Body of pancreas (tissue), 4 donors: ENCODE data around the gene BMP7. TPM values are rescaled to one million over a fixed set of nuclear protein-coding genes. Genes with fewer than 3 reads are reported as not detected.
"Not testable (repeated sequence)": the region's sequence is repeated elsewhere in the genome, so short reads cannot be mapped to it uniquely, and the experiment has no call there.

Experiments
- ATAC-seq: fragments of 150-250 bp; one replicate; pipeline ENCODE4 v1.9.1; 2016
- DNase-seq, 4 donors: peaks; one replicate each; pipeline ENCODE4 v3.0.0-alpha.2; 2019
- H3K27ac ChIP-seq, 4 donors: fragments of 200-600 bp; sonication (generic); 1 replicate in 3 of 4; 2 replicates in 1 of 4; pipeline versions ENCODE4 v1.5.1 to v1.6.1; 2016 to 2019; ENCODE audit warnings: mild to moderate bottlenecking in 1 of 4, mixed read lengths in 1 of 4, moderate library complexity in 1 of 4
- H3K27me3 ChIP-seq, 2 donors: fragments of 200-600 bp; sonication (generic); one replicate each; pipeline ENCODE4 v1.6.0; 2016; ENCODE audit warnings: mild to moderate bottlenecking in 1 of 2
- H3K36me3 ChIP-seq, 2 donors: fragments of 200-600 bp; sonication (generic); replicated peaks in 1 of 2; 2 replicates each; pipeline ENCODE4 v1.5.1; 2016; ENCODE audit warnings: low read depth in 2 of 2; ENCODE audit not compliant: insufficient read depth in 1 of 2
- H3K4me1 ChIP-seq: fragments of 200-600 bp; sonication (generic); one replicate; pipeline ENCODE4 v1.6.0; 2016
- H3K4me3 ChIP-seq, 2 donors: fragments of 200-600 bp; sonication (generic); 1 replicate in 1 of 2; 2 replicates in 1 of 2; pipeline ENCODE4 v1.5.1; 2016 to 2019
- H3K9me3 ChIP-seq, 3 donors: fragments of 200-600 bp; sonication (generic); 1 replicate in 2 of 3; 2 replicates in 1 of 3; pipeline ENCODE4 v1.5.1; 2016
- POLR2A ChIP-seq, 3 donors: fragments of 450-650 bp; IDR thresholded peaks; one replicate each; pipeline ENCODE4 v1.6.1; 2016; ENCODE audit warnings: antibody characterized with exemption in 3 of 3, mild to moderate bottlenecking in 2 of 3
- WGBS, 2 donors: methylation state at CpG; one replicate each; pipeline ENCODE4 v1.1.5; 2017; 5-methylcytosine and 5-hydroxymethylcytosine counted together
- intact Hi-C: fragments of 100-400 bp; cut with DNase I; formaldehyde crosslinking; loops from one replicate; pipeline ENCODE4 v1.15.1; 2023
- total RNA-seq, 2 donors: library from RNA; depleted of rRNA; stranded (reverse); fragments of >200 nt; gene quantifications; one replicate each; pipeline ENCODE4 v1.1.0, GENCODE V29; 2016
- TF ChIP-seq, protein P1 (sequence below), 7 experiments: fragments of 450-650 bp in 4 of 7; fragments of 200-600 bp in 3 of 7; sonication (generic) in 3 of 7; IDR thresholded peaks; one replicate each; pipeline ENCODE4 v1.5.1; 2016 to 2019; ENCODE audit warnings: antibody characterized with exemption in 7 of 7

The BMP7 gene
- total RNA-seq, 2 donors from 2014 or later = 4.2 TPM; not detected in 1

DNA sequence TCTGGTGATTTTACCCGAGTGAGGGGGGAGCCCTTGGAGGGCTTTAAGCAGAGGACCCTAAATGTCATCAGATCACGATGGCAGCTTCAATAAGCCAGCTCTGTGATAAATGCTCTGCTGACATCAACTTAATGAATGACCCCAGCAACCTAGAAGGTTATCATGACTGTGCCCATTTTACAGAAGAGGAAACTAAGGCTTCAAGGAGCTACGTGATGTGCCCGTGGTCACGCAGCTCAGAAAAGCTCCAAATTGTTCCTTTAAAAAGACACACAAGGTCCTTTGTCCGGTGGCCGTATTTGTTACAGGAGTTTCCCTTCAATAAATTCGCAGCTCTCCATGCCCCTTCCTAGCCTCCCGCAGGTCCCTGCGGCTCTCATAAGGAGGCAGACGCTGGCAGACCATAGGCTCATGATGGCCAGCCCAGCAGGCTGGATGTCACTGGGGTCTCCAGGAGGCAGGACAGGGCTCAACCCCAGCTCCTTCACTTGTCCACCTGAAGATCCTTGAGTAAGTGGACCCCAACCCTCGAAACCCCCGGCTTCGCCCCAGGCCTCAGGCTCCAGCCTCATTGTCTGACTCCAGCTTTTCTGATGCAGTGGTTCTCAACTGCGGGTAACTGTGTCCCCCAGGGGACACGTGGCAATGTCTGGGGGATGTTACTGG lies 106.4 kb downstream of the BMP7 start:
- Histone ChIP-seq H3K4me1 (no peaks in the 10 kb centered on the region), H3K4me3 (no peak overlapping the region), H3K27me3 (no peaks in the 10 kb centered on the region), H3K27ac (no peak overlapping the region), H3K9me3 (no peaks in the 10 kb centered on the region), H3K36me3 (no peaks in the 10 kb centered on the region)
- intact Hi-C loops = no loop called here
- TF ChIP-seq POLR2A (IDR thresholded peaks at IDR 0.05) = no peak
- TF ChIP-seq, protein P1, sequence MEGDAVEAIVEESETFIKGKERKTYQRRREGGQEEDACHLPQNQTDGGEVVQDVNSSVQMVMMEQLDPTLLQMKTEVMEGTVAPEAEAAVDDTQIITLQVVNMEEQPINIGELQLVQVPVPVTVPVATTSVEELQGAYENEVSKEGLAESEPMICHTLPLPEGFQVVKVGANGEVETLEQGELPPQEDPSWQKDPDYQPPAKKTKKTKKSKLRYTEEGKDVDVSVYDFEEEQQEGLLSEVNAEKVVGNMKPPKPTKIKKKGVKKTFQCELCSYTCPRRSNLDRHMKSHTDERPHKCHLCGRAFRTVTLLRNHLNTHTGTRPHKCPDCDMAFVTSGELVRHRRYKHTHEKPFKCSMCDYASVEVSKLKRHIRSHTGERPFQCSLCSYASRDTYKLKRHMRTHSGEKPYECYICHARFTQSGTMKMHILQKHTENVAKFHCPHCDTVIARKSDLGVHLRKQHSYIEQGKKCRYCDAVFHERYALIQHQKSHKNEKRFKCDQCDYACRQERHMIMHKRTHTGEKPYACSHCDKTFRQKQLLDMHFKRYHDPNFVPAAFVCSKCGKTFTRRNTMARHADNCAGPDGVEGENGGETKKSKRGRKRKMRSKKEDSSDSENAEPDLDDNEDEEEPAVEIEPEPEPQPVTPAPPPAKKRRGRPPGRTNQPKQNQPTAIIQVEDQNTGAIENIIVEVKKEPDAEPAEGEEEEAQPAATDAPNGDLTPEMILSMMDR (IDR thresholded peaks at IDR 0.05) = no peak
- DNase-seq (no peak), ATAC-seq (no peak)
- 61 to 67% methylated on average over 9 to 16 of the region's 16 CpGs for WGBS, 2 donors

DNA sequence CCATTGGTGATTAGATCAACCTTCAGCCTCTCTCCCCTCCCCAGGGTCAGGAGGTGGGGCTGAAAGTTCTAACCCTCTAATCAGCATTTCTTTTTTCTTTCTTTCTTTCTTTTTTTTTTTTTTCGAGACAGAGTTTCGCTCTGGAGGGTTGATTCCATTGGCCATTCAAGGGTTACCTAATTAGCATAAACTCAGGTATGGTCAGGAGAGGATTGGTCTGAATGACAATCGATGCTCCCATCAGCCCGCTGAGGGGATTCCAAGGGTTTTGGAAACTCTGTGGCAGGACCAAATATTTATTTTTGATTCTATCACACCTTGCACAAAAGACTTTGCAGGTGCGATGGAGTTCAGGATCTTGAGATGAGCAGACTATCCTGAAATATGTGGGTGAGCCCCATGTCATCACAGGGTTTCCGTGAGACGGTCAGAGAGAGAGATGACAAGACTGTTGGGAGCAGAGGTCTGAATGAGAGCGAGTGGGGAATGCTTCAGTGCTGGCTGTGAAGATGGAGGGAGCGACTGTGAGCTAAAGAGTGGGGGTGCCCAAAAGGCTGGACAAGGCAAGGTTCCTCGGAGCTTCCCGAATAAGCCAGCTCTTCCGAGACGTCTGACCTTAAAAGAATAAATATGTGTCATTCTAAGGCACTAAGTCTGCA lies 107.1 kb downstream of the BMP7 start:
- ATAC-seq = no peak
- 26 to 34% methylated on average over 13 of the region's 13 CpGs for WGBS, 2 donors
- Histone ChIP-seq H3K9me3 (no peaks in the 10 kb centered on the region), H3K4me3 (no peak overlapping the region), H3K27me3 (no peaks in the 10 kb centered on the region), H3K36me3 (no peaks in the 10 kb centered on the region), H3K4me1 (no peaks in the 10 kb centered on the region), H3K27ac (no peak overlapping the region)
- DNase-seq = no peak
- intact Hi-C loops = no loop called here
- TF ChIP-seq POLR2A (IDR thresholded peaks at IDR 0.05) = no peak
- TF ChIP-seq, protein P1 (IDR thresholded peaks at IDR 0.05) = no peak

DNA sequence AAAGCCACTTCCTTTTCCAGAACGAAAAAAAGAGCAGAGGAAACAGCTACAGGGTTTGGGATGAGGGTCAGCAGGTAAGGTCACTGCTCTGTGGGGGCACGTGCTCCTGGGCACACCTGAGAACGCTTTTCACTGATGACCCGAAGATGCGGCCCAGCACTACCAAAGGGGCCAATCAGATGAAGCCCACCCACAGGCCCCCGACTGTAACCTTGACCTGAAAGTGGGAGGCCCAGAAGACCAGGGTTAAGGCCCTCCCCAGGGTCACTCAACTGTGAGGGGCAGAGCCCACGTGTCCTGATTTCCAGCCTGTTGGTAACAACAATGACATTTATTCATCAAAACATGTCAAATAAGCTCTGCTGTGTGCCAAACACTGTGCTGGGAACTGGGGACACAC lies 108.0 kb downstream of the BMP7 start:
- intact Hi-C loops = no loop called here
- no peak overlapping the region for H3K4me3 ChIP-seq
- no peak for TF ChIP-seq POLR2A (IDR thresholded peaks at IDR 0.05)
- TF ChIP-seq, protein P1 (IDR thresholded peaks at IDR 0.05) = no peak
- no peak for ATAC-seq
- no peaks in the 10 kb centered on the region for H3K9me3 ChIP-seq
- H3K27ac ChIP-seq = no peak overlapping the region
- no peaks in the 10 kb centered on the region for H3K27me3 ChIP-seq
- WGBS, 2 donors = 52 to 60% methylated on average over 7 of the region's 7 CpGs
- H3K36me3 ChIP-seq = no peaks in the 10 kb centered on the region
- DNase-seq = no peak
- no peaks in the 10 kb centered on the region for H3K4me1 ChIP-seq

DNA sequence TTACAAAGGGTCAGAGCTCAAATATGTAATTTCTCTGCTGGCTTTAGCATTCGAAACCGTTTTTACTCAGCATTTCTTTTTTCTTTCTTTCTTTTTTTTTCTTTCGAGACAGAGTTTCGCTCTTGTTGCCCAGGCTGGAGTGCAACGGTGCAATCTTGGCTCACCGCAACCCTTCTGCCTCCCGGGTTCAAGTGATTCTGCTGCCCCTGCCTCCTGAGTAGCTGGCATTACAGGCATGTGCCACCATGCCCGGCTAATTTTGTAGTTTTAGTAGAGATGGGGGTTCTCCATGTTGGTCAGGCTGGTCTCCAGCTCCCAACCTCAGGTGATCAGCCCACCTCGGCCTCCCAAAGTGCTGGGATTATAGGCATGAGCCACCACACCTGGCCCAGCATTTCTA lies 108.7 kb downstream of the BMP7 start:
- H3K4me3 ChIP-seq, H3K36me3 ChIP-seq, DNase-seq, intact Hi-C loops, H3K9me3 ChIP-seq, ATAC-seq, H3K27ac ChIP-seq, H3K27me3 ChIP-seq, H3K4me1 ChIP-seq: not testable (repeated sequence)
- WGBS, 2 donors = 76 to 83% methylated on average over 8 to 9 of the region's 9 CpGs

DNA sequence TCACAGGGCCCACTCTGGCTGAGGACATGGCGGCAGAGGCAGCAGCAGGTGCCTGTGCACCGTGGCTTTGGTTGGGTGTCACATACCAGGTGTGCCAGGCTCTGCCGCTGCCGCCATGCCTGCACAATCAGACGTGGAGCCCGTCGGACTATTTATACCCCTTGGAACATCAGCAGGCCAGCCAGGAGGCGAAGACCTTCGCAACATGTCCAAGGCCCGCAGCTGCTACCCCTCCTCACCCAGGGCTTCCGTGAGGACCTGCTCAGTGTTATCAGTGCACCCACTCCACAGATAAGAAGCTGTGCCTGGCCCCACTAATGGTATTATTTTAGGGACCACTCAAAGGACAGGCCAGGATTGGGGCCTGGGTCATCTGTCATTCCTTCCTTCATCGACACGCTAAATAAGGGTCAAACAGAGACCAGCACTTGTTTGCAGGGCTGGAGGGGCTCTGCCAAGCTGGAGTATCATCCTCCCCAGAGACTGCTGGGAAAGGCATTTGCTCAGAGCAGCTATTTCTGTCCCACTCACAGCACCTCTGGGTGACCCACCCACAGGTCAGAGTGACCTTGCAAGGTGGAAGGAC lies 109.2 kb downstream of the BMP7 start:
- no peaks in the 10 kb centered on the region for H3K27me3 ChIP-seq
- no peaks in the 10 kb centered on the region for H3K36me3 ChIP-seq
- ATAC-seq = no peak
- intact Hi-C loops = no loop called here
- no peaks in the 10 kb centered on the region for H3K9me3 ChIP-seq
- H3K4me3 ChIP-seq = no peak overlapping the region
- WGBS, 2 donors = 85 to 86% methylated on average over 10 to 13 of the region's 13 CpGs
- no peaks in the 10 kb centered on the region for H3K4me1 ChIP-seq
- TF ChIP-seq, protein P1 (IDR thresholded peaks at IDR 0.05) = no peak
- no peak for TF ChIP-seq POLR2A (IDR thresholded peaks at IDR 0.05)
- no peak overlapping the region for H3K27ac ChIP-seq
- DNase-seq = no peak
